Upper lobe of left lung (tissue), 4 donors: ENCODE measurements around the gene TIMM23.

Source experiments
- CTCF ChIP-seq, 6 experiments: fragments of 450-650 bp in 4 of 6; fragments of 200-600 bp in 2 of 6; sonication (generic) in 2 of 6; IDR thresholded peaks; one replicate each; pipeline ENCODE4 v1.5.1; 2016 to 2019; ENCODE audit warnings: antibody characterized with exemption in 6 of 6
- POLR2A ChIP-seq, 4 donors: fragments of 450-650 bp; IDR thresholded peaks; one replicate each; pipeline ENCODE4 v1.5.1; 2016 to 2017; ENCODE audit warnings: antibody characterized with exemption in 4 of 4, mild to moderate bottlenecking in 2 of 4
- POLR2AphosphoS5 ChIP-seq, 2 donors: sonication (generic); formaldehyde crosslinking; IDR thresholded peaks; one replicate each; pipeline ENCODE4 v1.5.1; 2017; ENCODE audit warnings: antibody characterized with exemption in 2 of 2

GRCh38 chr10:46006219-46006618, 33.9 kb downstream of the TIMM23 start:
- TF ChIP-seq POLR2A (IDR thresholded peaks at IDR 0.05) (no peak), CTCF (IDR thresholded peaks at IDR 0.05) (no peak), POLR2AphosphoS5 (IDR thresholded peaks at IDR 0.05) (no peak)
